Smooth muscle cell (in vitro differentiated cells): ENCODE data around the gene TGFB1. TPM values are rescaled to one million over a fixed set of nuclear protein-coding genes. Genes with fewer than 3 reads are reported as not detected.

ENCODE experiments used
- DNase-seq: peaks from one replicate; lab custom pipeline; 2025; ENCODE audit not compliant: unreplicated experiment; lab: John Stamatoyannopoulos, UW
- H2AFZ ChIP-seq: fragments of 200-600 bp; sonication (generic); 2 replicates; pipeline ENCODE4 v1.6.0; 2016; ENCODE audit warnings: antibody characterized with exemption, low read depth, mild to moderate bottlenecking
- H3F3A ChIP-seq: fragments of 200-600 bp; sonication (generic); 2 replicates; pipeline ENCODE4 v1.6.0; 2017; ENCODE audit warnings: antibody characterized with exemption, low read depth
- H3K27ac ChIP-seq: fragments of 200-600 bp; sonication (generic); 2 replicates; pipeline ENCODE4 v1.5.1; 2016; ENCODE audit warnings: low read depth, mild to moderate bottlenecking
- H3K27me3 ChIP-seq: fragments of 200-600 bp; sonication (generic); 2 replicates; pipeline ENCODE4 v1.6.1; 2016; ENCODE audit warnings: low read depth, mild to moderate bottlenecking
- H3K36me3 ChIP-seq: fragments of 200-600 bp; sonication (generic); 2 replicates; pipeline ENCODE4 v1.5.1; 2016; ENCODE audit warnings: low read depth
- H3K4me1 ChIP-seq: fragments of 200-600 bp; sonication (generic); 2 replicates; pipeline ENCODE4 v1.5.1; 2016; ENCODE audit warnings: low read depth
- H3K4me2 ChIP-seq: fragments of 200-600 bp; sonication (generic); 2 replicates; pipeline ENCODE4 v1.6.0; 2016; ENCODE audit warnings: mild to moderate bottlenecking
- H3K4me3 ChIP-seq: fragments of 200-600 bp; sonication (generic); 2 replicates; pipeline ENCODE4 v1.5.1; 2016; ENCODE audit warnings: mild to moderate bottlenecking
- H3K79me2 ChIP-seq: fragments of 200-600 bp; sonication (generic); 2 replicates; pipeline ENCODE4 v1.6.0; 2016; ENCODE audit warnings: low read depth, mild to moderate bottlenecking
- H3K9ac ChIP-seq: fragments of 200-600 bp; sonication (generic); 2 replicates; pipeline ENCODE4 v1.6.0; 2016; ENCODE audit warnings: low read depth
- H3K9me3 ChIP-seq: fragments of 200-600 bp; sonication (generic); replicated peaks from 2 replicates; pipeline ENCODE4 v1.5.1; 2016; ENCODE audit warnings: low read depth
- H4K20me1 ChIP-seq: fragments of 200-600 bp; sonication (generic); 2 replicates; pipeline ENCODE4 v1.6.0; 2016; ENCODE audit warnings: low read depth
- WGBS: methylation state at CpG from one replicate; pipeline ENCODE4 v1.1.7; 2016; ENCODE audit warnings: low lambda C conversion rate; 5-methylcytosine and 5-hydroxymethylcytosine counted together
- polyA plus RNA-seq: library from polyadenylated mRNA; unstranded; fragments of >200 nt; fragmentation: Nextera tagmentation; extraction: Ambion mirVana; gene quantifications from 2 replicates; pipeline ENCODE4 v1.2.1, GENCODE V29; 2016
- total RNA-seq: library from RNA; depleted of rRNA; stranded (reverse); fragments of >200 nt; gene quantifications from 2 replicates; pipeline ENCODE4 v1.2.3, GENCODE V29; 2014
- TF ChIP-seq, protein P1 (sequence below): fragments of 200-600 bp; sonication (generic); IDR thresholded peaks from 2 replicates; pipeline ENCODE4 v1.5.1; 2017; ENCODE audit warnings: borderline replicate concordance, mild to moderate bottlenecking, antibody characterized with exemption; ENCODE audit not compliant: insufficient read depth, poor library complexity, severe bottlenecking

TGFB1 gene
- total and polyA plus RNA-seq, 2 experiments from 2014 or later = 51.7 to 199 TPM

DNA sequence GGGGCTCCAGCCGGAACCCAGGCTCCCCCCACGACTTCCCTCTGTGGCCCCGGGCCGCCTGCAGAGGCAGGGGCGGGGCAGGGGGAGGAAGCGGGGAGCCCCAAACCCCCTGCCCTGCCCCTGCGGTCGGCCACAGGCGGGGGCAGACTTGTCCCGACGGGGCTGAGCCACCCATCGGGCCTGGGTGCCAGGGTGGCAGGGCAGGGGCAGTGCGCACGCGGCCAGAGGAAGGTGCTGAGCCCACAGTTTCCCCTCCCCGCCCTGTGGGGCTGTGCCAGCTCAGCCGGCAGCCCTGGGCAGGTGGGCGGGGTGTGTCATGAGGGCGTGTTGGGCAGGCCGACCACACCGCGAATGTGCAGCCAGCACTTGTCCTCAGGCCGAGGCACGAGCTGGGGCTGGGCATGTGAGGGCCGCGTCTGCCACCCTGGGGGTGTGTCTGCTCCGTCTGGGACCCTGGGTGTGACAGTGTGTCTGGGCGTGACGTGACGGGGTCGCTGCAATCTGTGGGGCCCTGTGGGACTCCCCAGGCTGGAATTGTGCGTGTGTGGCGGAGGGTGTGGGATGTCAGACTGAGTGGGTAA is 26.1 kb downstream of the TGFB1 start:
- Histone ChIP-seq H4K20me1 (peaks cover 9% of the 10 kb centered on the region), H3K27ac (peak overlapping the region; percentile 97), H3K9me3 (no peaks in the 10 kb centered on the region), H3F3A (peaks cover 57% of the 10 kb centered on the region), H3K4me1 (peaks cover 29% of the 10 kb centered on the region), H3K79me2 (peaks cover 8% of the 10 kb centered on the region), H2AFZ (no peak overlapping the region), H3K27me3 (no peaks in the 10 kb centered on the region), H3K4me3 (no peak overlapping the region), H3K4me2 (peak overlapping the region; percentile 84), H3K36me3 (no peaks in the 10 kb centered on the region), H3K9ac (peak overlapping the region; percentile 87)
- WGBS = 32% methylated on average over 21 of the region's 33 CpGs
- no peak for DNase-seq
- TF ChIP-seq, protein P1, sequence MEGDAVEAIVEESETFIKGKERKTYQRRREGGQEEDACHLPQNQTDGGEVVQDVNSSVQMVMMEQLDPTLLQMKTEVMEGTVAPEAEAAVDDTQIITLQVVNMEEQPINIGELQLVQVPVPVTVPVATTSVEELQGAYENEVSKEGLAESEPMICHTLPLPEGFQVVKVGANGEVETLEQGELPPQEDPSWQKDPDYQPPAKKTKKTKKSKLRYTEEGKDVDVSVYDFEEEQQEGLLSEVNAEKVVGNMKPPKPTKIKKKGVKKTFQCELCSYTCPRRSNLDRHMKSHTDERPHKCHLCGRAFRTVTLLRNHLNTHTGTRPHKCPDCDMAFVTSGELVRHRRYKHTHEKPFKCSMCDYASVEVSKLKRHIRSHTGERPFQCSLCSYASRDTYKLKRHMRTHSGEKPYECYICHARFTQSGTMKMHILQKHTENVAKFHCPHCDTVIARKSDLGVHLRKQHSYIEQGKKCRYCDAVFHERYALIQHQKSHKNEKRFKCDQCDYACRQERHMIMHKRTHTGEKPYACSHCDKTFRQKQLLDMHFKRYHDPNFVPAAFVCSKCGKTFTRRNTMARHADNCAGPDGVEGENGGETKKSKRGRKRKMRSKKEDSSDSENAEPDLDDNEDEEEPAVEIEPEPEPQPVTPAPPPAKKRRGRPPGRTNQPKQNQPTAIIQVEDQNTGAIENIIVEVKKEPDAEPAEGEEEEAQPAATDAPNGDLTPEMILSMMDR = no peak

DNA sequence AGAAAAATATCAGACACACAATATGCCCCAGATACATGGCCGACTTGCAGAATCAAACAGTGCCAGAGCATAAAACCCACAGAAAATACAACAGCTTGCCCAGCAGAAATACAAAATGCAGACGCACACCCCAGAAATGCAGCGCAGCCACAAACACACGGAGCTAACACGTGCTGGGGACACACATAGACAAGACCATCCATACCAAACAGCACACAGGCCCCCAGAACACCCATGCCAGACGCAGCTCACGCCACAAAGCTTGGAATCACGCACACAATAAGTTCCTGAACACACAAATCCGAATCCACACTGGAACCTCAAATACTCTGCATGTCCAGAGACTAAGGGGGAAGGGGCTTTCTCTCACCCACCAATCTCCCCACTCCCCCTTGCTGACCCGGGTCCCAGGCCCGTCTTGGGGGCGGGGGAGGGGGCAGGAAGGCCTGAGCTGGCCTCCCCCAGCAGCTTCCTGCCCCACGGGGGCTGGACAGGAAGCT is 26.6 kb downstream of the TGFB1 start:
- no peak overlapping the region for H3K4me3 ChIP-seq
- H3F3A ChIP-seq = peaks cover 58% of the 10 kb centered on the region
- 37% methylated on average over 13 of the region's 13 CpGs for WGBS
- H3K9me3 ChIP-seq = no peaks in the 10 kb centered on the region
- H3K27me3 ChIP-seq = no peaks in the 10 kb centered on the region
- peak overlapping the region; percentile 87 for H3K9ac ChIP-seq
- no peak for DNase-seq
- peak overlapping the region; percentile 84 for H3K4me2 ChIP-seq
- H3K4me1 ChIP-seq = peaks cover 32% of the 10 kb centered on the region
- H3K79me2 ChIP-seq = peaks cover 4% of the 10 kb centered on the region
- TF ChIP-seq, protein P1 = no peak
- H3K27ac ChIP-seq = peak overlapping the region; percentile 97
- H2AFZ ChIP-seq = no peak overlapping the region
- H3K36me3 ChIP-seq = no peaks in the 10 kb centered on the region
- peaks cover 4% of the 10 kb centered on the region for H4K20me1 ChIP-seq

DNA sequence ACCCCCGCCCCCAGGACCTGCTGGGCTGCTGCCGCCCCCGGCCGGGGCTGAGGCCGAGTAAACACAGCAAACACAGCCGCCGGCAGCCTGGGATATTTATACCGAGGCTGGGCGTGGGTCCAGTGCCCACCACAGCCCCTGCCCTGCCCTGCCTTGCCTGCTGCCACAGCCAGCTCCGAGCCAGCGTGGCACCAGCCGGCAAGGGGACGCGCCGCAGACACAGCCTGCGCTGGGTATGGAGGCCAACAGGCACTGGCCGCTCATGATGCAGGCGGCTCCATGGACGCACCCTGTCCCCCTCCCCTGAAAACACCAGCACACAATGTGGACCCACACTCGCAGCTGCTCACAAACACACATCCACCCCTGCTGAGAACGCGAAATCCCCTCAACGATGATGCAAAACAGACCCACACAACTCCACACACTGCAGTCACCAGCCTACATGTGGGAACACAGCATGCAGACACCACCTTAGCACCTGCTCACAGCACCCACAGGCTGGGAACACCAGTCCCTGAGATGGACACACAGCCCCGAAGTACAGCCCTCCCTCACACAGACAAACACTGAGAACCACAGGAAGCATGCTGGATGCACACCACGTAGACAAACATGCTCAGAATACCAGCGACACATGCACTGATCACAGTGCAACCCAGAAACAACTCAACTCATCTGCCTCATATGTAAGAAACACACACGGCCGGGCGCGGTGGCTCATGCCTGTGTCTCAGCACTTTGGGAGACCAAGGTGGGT is 27.6 kb downstream of the TGFB1 start:
- peaks cover 41% of the 10 kb centered on the region for H3K4me1 ChIP-seq
- peak overlapping the region; percentile 87 for H3K9ac ChIP-seq
- no peak for DNase-seq
- TF ChIP-seq, protein P1 = no peak
- H3K79me2 ChIP-seq = no peaks in the 10 kb centered on the region
- peaks cover 62% of the 10 kb centered on the region for H3F3A ChIP-seq
- no peaks in the 10 kb centered on the region for H3K9me3 ChIP-seq
- H3K4me3 ChIP-seq = peak overlapping the region; percentile 37
- H3K4me2 ChIP-seq = peak overlapping the region; percentile 84
- H3K27me3 ChIP-seq = no peaks in the 10 kb centered on the region
- H3K36me3 ChIP-seq = no peaks in the 10 kb centered on the region
- 13% methylated on average over 23 of the region's 30 CpGs for WGBS
- no peak overlapping the region for H2AFZ ChIP-seq
- peak overlapping the region; percentile 97 for H3K27ac ChIP-seq
- H4K20me1 ChIP-seq = peaks cover 4% of the 10 kb centered on the region
